Measurements from ENCODE around the gene CASP8AP2.
"Not testable (repeated sequence)": the region's sequence is repeated elsewhere in the genome, so short reads cannot be mapped to it uniquely, and the experiment has no call there.

Gene CASP8AP2

DNA sequence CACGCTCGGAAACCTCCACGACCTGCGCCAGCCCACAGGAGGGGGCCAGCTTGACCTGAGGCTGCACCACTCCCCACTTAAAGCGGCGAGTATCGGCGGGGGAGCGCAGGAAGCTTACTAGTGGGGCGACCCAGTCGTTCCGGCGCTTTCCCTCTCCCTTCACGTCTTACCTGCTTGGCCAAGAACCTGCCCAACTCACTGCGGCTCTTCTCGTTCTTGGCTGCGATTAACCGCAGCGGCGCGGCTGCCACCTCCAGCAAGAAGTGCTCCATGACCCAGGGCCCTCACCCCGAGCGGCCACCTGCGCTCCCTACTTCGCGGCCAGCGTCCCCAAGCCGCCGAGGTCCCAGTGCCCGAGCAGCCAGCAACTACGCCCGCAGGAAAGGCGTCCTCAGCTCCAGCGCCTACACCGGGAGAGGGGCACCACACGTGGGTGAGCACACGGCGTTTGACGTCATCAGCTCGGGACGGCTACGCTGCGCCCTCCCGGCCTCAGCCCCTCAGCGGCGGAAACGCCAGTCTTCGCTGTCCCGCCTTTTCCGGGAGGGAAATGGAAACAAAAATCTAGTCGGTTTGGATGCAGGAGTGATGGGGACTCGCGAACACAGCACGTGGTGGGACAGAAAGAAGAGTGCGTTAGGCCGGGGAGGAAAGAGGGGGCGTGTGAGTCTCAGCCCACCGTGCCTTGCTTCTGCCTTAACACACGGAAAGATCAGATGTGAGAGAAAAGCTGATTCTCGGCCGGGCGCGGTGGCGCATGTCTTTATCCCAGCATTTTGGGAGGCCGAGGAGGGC, 10.1 kb upstream of the CASP8AP2 start, which contains the start of gene MDN1:
TSS of gene MDN1 (minus strand) at position 459 of the 795 bp plus-strand sequence. CDS start at position 272, 187 bp downstream.
- H3K4me3 ChIP-seq (ENCODE audit: low read depth, low read length): peak within 1 kb of the TSS; percentile 71
- DNase-seq (ENCODE audit: low read depth): peak; percentile 95
- TF ChIP-seq, protein P1, sequence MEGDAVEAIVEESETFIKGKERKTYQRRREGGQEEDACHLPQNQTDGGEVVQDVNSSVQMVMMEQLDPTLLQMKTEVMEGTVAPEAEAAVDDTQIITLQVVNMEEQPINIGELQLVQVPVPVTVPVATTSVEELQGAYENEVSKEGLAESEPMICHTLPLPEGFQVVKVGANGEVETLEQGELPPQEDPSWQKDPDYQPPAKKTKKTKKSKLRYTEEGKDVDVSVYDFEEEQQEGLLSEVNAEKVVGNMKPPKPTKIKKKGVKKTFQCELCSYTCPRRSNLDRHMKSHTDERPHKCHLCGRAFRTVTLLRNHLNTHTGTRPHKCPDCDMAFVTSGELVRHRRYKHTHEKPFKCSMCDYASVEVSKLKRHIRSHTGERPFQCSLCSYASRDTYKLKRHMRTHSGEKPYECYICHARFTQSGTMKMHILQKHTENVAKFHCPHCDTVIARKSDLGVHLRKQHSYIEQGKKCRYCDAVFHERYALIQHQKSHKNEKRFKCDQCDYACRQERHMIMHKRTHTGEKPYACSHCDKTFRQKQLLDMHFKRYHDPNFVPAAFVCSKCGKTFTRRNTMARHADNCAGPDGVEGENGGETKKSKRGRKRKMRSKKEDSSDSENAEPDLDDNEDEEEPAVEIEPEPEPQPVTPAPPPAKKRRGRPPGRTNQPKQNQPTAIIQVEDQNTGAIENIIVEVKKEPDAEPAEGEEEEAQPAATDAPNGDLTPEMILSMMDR (IDR thresholded peaks at IDR 0.05; ENCODE audit: insufficient read depth, low read depth, low read length, missing control alignments): no peak

DNA sequence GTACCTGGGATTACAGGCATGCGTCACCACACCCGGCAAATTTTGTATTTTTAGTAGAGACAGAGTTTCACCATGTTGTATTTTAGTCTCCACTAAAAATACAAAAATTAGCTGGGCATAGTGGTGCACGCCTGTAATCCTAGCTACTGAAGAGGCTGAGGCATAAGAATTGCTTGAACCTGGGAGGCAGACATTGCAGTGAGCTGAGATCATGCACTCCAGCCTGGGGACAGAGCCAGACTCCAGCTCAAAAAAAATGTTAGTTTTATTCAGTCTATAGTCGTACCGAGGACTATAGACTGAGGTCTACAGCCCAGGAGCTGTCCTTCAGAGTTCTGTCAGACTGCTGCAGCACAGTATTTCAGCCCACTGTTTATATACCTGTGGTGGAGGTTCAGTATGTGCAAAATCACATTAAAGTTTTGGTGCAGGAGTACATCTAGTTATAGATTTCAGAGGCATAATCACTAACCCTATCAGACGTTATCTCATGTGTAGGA, 3.6 kb upstream of the CASP8AP2 start:
- TF ChIP-seq, protein P1 (IDR thresholded peaks at IDR 0.05; ENCODE audit: insufficient read depth, low read depth, low read length, missing control alignments): no peak
- no peak for DNase-seq (ENCODE audit: low read depth)
- no peak overlapping the region for H3K4me3 ChIP-seq (ENCODE audit: low read depth, low read length)

DNA sequence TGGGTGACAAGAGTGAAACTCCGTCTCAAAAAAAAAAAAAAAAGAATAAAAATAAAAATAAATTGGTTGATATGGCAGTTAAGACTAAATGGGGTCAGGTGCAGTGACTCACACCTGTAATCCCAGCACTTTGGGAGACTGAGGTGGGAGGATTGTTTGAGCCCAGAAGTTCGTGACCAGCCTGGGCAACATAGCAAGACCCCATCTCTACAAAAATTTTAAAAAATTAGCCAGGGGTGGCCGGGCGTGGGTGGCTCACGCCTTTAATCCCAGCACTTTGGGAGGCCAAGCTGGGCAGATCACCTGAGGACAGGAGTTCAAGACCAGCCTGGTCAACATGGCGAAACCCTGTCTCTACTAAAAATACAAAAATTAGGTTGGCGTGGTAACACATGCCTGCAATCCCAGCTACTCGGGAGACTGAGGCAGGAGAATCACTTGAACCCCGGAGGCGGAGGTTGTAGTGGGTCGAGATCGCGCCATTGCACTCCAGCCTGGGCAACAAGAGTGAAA, 1.1 kb upstream of the CASP8AP2 start:
- not testable (repeated sequence) for DNase-seq (ENCODE audit: low read depth)
- peak overlapping the region; percentile 72 for H3K4me3 ChIP-seq (ENCODE audit: low read depth, low read length)

DNA sequence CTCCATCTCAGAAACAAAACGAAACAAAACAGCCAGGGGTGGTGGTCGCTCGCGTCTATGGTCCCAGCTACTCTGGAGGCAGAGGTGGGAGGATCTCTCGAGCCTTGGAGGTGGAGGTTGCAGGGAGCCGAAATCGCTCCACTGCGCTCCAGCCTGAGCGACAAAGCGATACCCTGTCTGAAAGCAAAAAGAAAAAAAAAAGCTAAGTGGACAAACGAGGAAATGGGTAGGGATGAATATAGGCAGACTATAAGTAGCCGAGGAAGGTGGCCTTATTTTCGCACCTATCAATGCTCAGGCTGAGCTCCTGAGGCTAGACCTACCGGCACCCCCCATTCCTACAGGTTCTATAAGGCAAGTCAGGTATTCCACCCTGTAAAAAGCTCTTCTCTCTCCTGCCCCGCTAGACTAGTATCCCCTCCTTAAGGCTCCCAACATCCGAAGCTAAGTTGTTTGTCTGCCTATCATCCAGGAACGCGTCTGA, 650 bp upstream of the CASP8AP2 start:
- TF ChIP-seq, protein P1 (IDR thresholded peaks at IDR 0.05; ENCODE audit: insufficient read depth, low read depth, low read length, missing control alignments): no peak
- DNase-seq (ENCODE audit: low read depth): peak; percentile 53
- peak overlapping the region; percentile 72 for H3K4me3 ChIP-seq (ENCODE audit: low read depth, low read length)

DNA sequence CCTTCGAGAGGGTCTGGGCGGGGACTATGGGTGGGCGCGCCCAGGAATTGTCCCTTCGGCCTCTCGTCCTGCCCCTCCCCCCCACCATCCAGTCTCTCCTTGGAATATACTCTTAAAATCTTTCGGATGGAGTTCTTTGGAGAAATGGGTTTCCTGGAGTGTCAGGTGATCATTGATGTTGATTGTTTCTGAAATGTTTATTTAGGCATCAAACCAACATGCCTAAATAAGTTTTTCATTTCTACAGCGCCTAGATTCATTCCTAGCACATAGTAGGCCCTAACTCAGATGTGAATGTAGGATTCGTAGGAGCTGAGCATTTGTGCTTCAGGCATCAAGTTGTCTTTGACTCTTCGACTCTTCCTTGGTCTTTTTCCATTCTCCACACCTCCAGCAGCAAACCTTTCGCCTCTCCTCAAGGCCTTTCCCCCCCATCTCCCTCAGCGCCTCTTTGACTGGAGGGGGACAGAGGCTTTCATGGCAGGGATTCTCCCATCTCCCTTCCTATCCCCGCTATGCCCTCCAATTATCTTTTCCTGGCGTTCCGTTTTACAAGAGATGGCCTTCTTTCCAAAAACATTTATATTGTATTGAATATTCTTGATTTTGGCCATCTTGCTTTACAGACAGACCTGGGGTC, 610 bp downstream of the CASP8AP2 start:
- H3K4me3 ChIP-seq (ENCODE audit: low read depth, low read length): peak overlapping the region; percentile 94
- TF ChIP-seq, protein P1 (IDR thresholded peaks at IDR 0.05; ENCODE audit: insufficient read depth, low read depth, low read length, missing control alignments): no peak
- no peak for DNase-seq (ENCODE audit: low read depth)

DNA sequence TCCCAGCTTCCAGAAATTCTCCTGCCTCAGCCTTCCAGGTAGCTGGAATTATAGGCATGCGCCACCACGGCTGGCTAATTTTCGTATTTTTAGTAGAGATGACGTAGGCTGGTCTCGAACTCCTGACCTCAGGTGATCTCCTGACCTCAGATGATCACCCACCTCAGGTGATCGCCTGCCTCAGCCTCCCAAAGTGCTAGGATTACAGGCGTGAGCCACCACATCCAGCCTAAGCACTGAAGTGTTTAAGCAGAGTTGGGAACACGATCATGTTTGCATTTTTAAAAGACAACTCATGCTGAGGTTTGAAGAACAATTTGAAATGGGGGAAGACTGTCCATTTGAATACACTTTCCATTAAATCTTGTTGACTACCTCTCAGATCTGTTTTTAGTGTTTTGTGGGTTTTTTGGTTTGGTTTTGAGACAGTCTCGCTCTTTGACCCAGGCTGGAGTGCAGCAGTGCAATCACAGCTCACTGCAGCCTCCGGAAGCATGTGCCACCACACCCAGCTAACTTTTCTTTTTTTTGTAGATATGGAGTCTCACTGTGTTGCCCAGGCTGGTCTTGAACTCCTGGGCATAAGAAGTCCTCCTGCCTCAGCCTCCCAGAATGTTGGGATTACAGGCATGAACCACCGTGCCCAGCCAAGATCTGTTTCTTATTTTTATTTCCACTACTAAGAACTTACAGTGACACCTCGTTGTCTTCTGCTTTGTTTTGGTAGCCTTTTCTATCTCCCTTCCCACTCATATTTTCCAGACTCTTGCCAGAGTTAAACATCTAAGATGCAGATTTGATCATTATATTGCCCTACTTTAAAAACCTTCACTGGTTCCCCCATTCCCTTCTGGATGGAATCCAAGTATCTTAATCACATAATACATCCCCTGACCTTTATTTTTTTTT, 5.5 kb downstream of the CASP8AP2 start:
- TF ChIP-seq, protein P1 (IDR thresholded peaks at IDR 0.05; ENCODE audit: insufficient read depth, low read depth, low read length, missing control alignments): no peak
- H3K4me3 ChIP-seq (ENCODE audit: low read depth, low read length): peak overlapping the region; percentile 29
- peak; percentile 91 for DNase-seq (ENCODE audit: low read depth)

All from GM12865 (cell line).